Keratinocyte (primary cell): ENCODE results near the gene DLEC1. TPM values are rescaled to one million over a fixed set of nuclear protein-coding genes. Genes with fewer than 3 reads are reported as not detected.
"Not testable (repeated sequence)": the region's sequence is repeated elsewhere in the genome, so short reads cannot be mapped to it uniquely, and the experiment has no call there.

Experiments
- DNase-seq: peaks from one replicate; pipeline ENCODE4 v3.0.0-alpha.2; 2011; ENCODE audit warnings: low read depth, missing footprints, low spot score
- FAIRE-seq: peaks from 2 replicates; lab custom pipeline; 2011; peaks lifted over from hg19 to GRCh38; lab: Jason Lieb, UNC
- H2AFZ ChIP-seq: 2 replicates; pipeline ENCODE4 v1.6.0; 2012; ENCODE audit warnings: low read length, control low read depth, inconsistent platforms; ENCODE audit not compliant: control insufficient read depth
- H3K27ac ChIP-seq: 2 replicates; pipeline ENCODE4 v1.5.1; 2011; ENCODE audit warnings: low read length; ENCODE audit not compliant: control insufficient read depth, insufficient read depth
- H3K27me3 ChIP-seq: 3 replicates; pipeline ENCODE4 v1.6.0; 2011; ENCODE audit warnings: low read length; ENCODE audit not compliant: control insufficient read depth, insufficient read depth; ENCODE audit errors: extremely low read depth
- H3K36me3 ChIP-seq, 2 experiments: 2 replicates in 1 of 2; 3 replicates in 1 of 2; pipeline ENCODE4 v1.5.1; 2011; ENCODE audit warnings: low read length in 2 of 2, mild to moderate bottlenecking in 1 of 2; ENCODE audit not compliant: control insufficient read depth in 2 of 2, insufficient read depth in 2 of 2; ENCODE audit errors: extremely low read depth in 1 of 2
- H3K4me1 ChIP-seq: 3 replicates; pipeline ENCODE4 v1.5.1; 2011; ENCODE audit warnings: low read length; ENCODE audit not compliant: control insufficient read depth, insufficient read depth; ENCODE audit errors: extremely low read depth
- H3K4me2 ChIP-seq: 3 replicates; pipeline ENCODE4 v1.6.0; 2011; ENCODE audit warnings: low read depth, low read length; ENCODE audit not compliant: control insufficient read depth, insufficient read depth; ENCODE audit errors: extremely low read depth
- H3K4me3 ChIP-seq, 3 experiments: fragments of 200-600 bp in 1 of 3; sonication (generic) in 1 of 3; 2 replicates in 2 of 3; 3 replicates in 1 of 3; pipeline ENCODE4 v1.5.1; 2011 to 2016; ENCODE audit warnings: low read length in 3 of 3, mild to moderate bottlenecking in 3 of 3, control low read depth in 2 of 3, inconsistent platforms in 1 of 3, low read depth in 1 of 3, mixed read lengths in 1 of 3, mixed run types in 1 of 3, moderate library complexity in 1 of 3; ENCODE audit not compliant: control insufficient read depth in 2 of 3, insufficient read depth in 2 of 3; ENCODE audit errors: extremely low read depth in 1 of 3
- H3K79me2 ChIP-seq: 2 replicates; pipeline ENCODE4 v1.6.0; 2012; ENCODE audit warnings: low read length; ENCODE audit not compliant: control insufficient read depth, insufficient read depth
- H3K9ac ChIP-seq: 3 replicates; pipeline ENCODE4 v1.6.0; 2011; ENCODE audit warnings: low read length; ENCODE audit not compliant: control insufficient read depth, insufficient read depth; ENCODE audit errors: extremely low read depth
- H3K9me1 ChIP-seq: 3 replicates; pipeline ENCODE4 v1.6.0; 2011; ENCODE audit warnings: low read length; ENCODE audit not compliant: control insufficient read depth, insufficient read depth; ENCODE audit errors: extremely low read depth
- H3K9me3 ChIP-seq: 2 replicates; pipeline ENCODE4 v1.5.1; 2012; ENCODE audit warnings: low read depth, low read length; ENCODE audit not compliant: control insufficient read depth
- H4K20me1 ChIP-seq: 3 replicates; pipeline ENCODE4 v1.6.0; 2011; ENCODE audit warnings: low read length; ENCODE audit not compliant: control insufficient read depth, insufficient read depth; ENCODE audit errors: extremely low read depth
- EZH2 ChIP-seq: IDR thresholded peaks from one replicate; pipeline ENCODE4 v1.6.1; 2012; ENCODE audit warnings: inconsistent platforms, mild to moderate bottlenecking, low read length, moderate library complexity
- dilution Hi-C: fragments of 300-500 bp; cut with MboI; formaldehyde crosslinking; loops from one replicate; pipeline ENCODE4 v1.7.0; 2020; ENCODE audit warnings: low sequenced_read_pairs; ENCODE audit not compliant: extremely low pct_ligation_motif_present
- polyA plus RNA-seq, 5 experiments: library from polyadenylated mRNA; depleted of rRNA in 3 of 5; stranded (reverse) in 3 of 5; stranded (forward) in 1 of 5; unstranded in 1 of 5; fragments of >200 nt; gene quantifications; 1 replicate in 1 of 5; 2 replicates in 3 of 5; 3 replicates in 1 of 5; pipeline versions ENCODE4 v1.2.1 to v1.2.3, GENCODE V29; 2011 to 2012; ENCODE audit warnings: missing spikeins in 2 of 5, low read depth in 1 of 5, low replicate concordance in 1 of 5
- TF ChIP-seq, protein P1 (sequence below), 3 experiments: IDR thresholded peaks in 1 of 3; conservative IDR thresholded peaks in 1 of 3; optimal IDR thresholded peaks in 1 of 3; 2 replicates in 2 of 3; 3 replicates in 1 of 3; pipeline versions ENCODE3 to v1.5.1; 2011; ENCODE audit warnings: low read length in 3 of 3, mild to moderate bottlenecking in 3 of 3, moderate library complexity in 2 of 3, control low read depth in 1 of 3, inconsistent platforms in 1 of 3; ENCODE audit not compliant: insufficient read depth in 2 of 3; ENCODE audit errors: extremely low read depth in 1 of 3

Gene DLEC1
- polyA plus RNA-seq, 1 donor (not counting 4 experiments of a cell fraction or from before 2014, with no cell fraction given), result not detected

- Histone ChIP-seq H3K4me3 (no peak overlapping the region), H3K4me2 (peak overlapping the region; percentile 20), H3K79me2 (peaks cover 30% of the 10 kb centered on the region), H3K27ac (no peak overlapping the region), H2AFZ (no peak overlapping the region), H3K36me3 (peaks cover 27 to 44% of the 10 kb centered on the region in 2 experiments), H3K9me3 (no peaks in the 10 kb centered on the region), H3K4me1 (peaks cover 23% of the 10 kb centered on the region), H3K27me3 (no peaks in the 10 kb centered on the region), H4K20me1 (no peaks in the 10 kb centered on the region), H3K9ac (no peak overlapping the region), H3K9me1 (no peaks in the 10 kb centered on the region)
- DNase-seq, result no peak
- dilution Hi-C loops, result no loop called here
- TF ChIP-seq, protein P1, sequence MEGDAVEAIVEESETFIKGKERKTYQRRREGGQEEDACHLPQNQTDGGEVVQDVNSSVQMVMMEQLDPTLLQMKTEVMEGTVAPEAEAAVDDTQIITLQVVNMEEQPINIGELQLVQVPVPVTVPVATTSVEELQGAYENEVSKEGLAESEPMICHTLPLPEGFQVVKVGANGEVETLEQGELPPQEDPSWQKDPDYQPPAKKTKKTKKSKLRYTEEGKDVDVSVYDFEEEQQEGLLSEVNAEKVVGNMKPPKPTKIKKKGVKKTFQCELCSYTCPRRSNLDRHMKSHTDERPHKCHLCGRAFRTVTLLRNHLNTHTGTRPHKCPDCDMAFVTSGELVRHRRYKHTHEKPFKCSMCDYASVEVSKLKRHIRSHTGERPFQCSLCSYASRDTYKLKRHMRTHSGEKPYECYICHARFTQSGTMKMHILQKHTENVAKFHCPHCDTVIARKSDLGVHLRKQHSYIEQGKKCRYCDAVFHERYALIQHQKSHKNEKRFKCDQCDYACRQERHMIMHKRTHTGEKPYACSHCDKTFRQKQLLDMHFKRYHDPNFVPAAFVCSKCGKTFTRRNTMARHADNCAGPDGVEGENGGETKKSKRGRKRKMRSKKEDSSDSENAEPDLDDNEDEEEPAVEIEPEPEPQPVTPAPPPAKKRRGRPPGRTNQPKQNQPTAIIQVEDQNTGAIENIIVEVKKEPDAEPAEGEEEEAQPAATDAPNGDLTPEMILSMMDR (optimal IDR thresholded peaks at IDR 0.05 in 1 of 3, IDR thresholded peaks at IDR 0.05 in 1 of 3, conservative IDR thresholded peaks at IDR 0.05 in 1 of 3; ENCODE audit: extremely low read depth in 1 of 3, insufficient read depth in 2 of 3, low read length in 3 of 3), result no peak
- TF ChIP-seq EZH2, result no peak
- no peak for FAIRE-seq
Observed at GRCh38 chr3:38133209-38133556, 94.2 kb downstream of the DLEC1 start.

- Histone ChIP-seq H3K4me2 (peak overlapping the region; percentile 20), H3K4me3 (no peak overlapping the region), H3K27me3 (no peaks in the 10 kb centered on the region), H3K9me1 (no peaks in the 10 kb centered on the region), H3K9ac (no peak overlapping the region), H2AFZ (no peak overlapping the region), H3K9me3 (no peaks in the 10 kb centered on the region), H3K36me3 (peaks cover 25 to 41% of the 10 kb centered on the region in 2 experiments), H3K79me2 (peaks cover 31% of the 10 kb centered on the region), H3K27ac (no peak overlapping the region), H3K4me1 (peaks cover 26% of the 10 kb centered on the region), H4K20me1 (no peaks in the 10 kb centered on the region)
- dilution Hi-C loops, result no loop called here
- DNase-seq (no peak), FAIRE-seq (no peak)
- TF ChIP-seq EZH2, result no peak
- TF ChIP-seq, protein P1 (optimal IDR thresholded peaks at IDR 0.05 in 1 of 3, IDR thresholded peaks at IDR 0.05 in 1 of 3, conservative IDR thresholded peaks at IDR 0.05 in 1 of 3; ENCODE audit: extremely low read depth in 1 of 3, insufficient read depth in 2 of 3, low read length in 3 of 3), result no peak
Observed at GRCh38 chr3:38133557-38134405, 94.8 kb downstream of the DLEC1 start.

DNA sequence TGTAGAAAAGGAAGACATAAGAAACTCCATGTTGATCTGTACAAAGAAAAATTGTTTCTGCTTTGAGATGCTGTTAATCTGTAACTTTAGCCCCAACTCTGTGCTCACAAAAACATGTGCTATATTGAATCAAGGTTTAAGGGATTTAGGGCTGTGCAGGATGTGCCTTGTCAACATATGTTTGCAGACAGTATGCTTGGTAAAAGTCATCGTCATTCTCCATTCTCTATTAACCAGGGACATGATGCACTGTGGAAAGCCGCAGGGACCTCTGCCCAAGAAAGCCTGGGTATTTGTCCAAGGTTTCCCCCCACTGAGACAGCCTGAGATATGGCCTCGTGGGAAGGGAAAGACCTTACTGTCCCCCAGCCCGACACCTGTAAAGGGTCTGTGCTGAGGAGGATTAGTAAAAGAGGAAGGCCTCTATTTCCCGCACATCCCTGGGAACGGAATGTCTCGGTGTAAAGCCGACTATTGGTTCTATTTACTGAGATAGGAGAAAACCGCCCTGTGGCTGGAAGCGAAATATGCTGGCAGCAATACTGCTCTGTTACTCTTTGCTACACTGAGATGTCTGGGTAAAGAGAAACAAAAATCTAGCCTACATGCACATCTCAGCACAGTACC, 95.6 kb downstream of the DLEC1 start:
- H3K9me1 ChIP-seq, H3K27me3 ChIP-seq, H3K9me3 ChIP-seq, FAIRE-seq, H3K4me3 ChIP-seq, dilution Hi-C loops, H2AFZ ChIP-seq, H3K27ac ChIP-seq, H3K9ac ChIP-seq, DNase-seq, H4K20me1 ChIP-seq, H3K4me2 ChIP-seq: not testable (repeated sequence)
- Histone ChIP-seq H3K79me2 (peaks cover 39% of the 10 kb centered on the region), H3K4me1 (peaks cover 30% of the 10 kb centered on the region), H3K36me3 (peaks cover 19 to 34% of the 10 kb centered on the region in 2 experiments)
